Nucleus accumbens (tissue), 56 donors: ENCODE results near the gene ALX1.

Experiments used
- DNase-seq, 56 donors: peaks; one replicate each; lab custom pipeline; 2025; lab: John Stamatoyannopoulos, UW

Gene ALX1

DNA sequence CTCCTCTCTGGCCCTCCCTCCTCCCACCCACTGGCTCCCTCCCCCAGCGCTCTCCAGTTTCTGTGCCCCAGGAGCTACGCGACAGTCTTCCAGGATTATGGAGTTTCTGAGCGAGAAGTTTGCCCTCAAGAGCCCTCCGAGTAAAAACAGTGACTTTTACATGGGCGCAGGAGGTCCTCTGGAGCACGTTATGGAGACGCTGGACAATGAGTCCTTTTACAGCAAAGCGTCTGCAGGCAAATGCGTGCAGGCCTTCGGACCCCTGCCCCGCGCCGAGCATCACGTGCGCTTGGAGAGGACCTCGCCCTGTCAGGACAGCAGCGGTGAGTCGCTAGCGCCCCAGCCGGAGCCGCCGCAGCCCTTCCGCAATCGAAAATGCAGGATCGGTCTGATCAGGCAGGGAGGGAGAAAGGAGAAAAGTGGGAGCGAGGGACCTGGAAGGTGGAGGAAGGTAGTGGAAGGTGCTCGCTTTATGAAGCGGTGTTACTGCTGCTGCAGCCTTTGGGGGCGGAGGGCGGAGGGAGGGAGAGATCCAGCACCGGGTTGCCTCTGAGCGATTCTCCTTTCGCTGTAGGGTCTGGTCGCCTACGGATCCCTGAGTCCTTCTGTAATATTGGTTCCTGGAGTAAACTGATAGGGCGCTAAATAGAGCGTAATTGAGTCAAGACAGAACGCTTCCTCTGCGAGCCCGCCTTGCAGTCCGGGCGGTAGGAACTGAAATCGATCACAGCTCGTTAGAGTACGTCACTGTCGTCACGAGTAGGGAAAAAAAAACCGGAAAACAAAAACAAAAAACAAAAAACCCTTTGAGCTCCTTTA lies at the start of gene ALX1:
Gene ALX1, plus strand, starts transcription at position 56 of the 819 bp plus-strand sequence. Its CDS starts 42 bp downstream, at position 98.
- no peak for DNase-seq

DNA sequence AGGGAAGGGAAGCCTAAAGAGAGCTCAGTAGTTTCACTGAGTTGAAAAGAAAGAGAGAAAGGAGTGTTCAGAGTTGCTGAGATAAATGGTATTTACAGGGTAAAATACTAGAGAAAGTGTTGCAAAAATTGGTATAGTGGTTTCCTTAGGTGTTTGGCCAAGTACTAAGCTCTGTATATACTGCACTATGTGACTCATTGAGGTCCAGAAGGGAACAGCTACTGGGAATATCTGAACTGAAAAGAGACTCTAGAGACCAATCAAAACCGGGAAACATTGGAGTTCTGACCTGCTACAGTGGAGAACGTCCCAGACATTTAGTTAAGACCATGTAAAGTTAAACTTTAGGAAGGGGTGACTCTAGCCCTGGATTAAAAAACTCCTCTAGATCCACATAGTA lies 42.7 kb upstream of the ALX1 start:
- DNase-seq: no peak

DNA sequence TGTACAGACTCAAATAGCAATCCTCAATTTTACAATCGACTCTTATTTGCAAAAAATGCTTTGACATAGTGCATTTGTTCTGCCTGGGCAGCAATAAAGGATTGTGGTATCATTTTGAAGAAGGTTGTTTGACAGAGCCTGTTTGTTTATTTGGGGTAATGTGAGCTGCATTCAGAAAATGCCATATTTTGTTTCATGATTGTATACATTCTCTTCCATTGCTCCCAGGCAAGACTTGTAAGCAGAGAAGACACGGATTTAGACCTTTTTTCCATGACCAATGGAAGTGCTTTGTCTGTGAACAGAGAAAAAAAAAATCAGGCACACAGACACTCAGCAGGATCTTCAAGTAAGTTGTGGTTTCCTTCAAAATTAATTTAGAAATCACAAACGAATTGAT lies 35.5 kb upstream of the ALX1 start:
- no peak for DNase-seq

DNA sequence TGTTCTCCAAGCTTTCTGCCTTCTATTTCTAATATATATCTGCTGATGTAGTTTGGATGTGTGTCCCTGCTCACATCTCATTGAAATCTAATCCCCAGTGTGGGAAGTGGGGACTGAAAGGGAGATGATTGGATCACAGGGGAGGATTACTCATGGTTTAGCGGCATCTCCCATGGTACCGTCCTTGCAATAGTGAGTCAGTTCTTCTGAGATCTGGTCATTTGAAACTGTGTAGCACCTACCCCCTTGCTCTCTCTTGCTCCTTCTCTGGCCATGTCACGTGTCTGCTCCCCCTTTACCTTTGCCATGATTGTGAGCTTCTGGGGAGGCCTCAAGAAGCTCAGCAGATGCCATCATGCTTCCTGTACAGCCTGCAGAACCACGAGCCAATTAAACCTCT lies 26.2 kb upstream of the ALX1 start:
- no peak for DNase-seq

DNA sequence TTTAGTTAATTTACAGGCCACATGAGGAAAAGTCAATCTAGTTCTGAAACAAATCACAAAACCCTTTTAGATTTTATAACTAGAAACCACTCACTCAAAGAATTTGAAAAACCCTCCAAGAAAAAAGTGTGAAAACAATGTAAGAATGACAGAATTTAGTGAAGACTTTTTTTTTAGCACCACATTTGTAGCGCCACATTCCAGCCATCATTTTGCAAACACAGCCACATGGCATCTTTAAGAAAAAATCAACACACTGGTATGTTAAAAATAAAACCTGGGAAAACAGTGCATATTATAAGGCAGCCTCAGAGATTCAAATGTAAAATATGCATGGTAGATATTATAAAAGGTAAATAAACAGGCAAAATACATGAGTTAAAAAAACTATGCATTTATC lies 22.3 kb upstream of the ALX1 start:
- no peak for DNase-seq

DNA sequence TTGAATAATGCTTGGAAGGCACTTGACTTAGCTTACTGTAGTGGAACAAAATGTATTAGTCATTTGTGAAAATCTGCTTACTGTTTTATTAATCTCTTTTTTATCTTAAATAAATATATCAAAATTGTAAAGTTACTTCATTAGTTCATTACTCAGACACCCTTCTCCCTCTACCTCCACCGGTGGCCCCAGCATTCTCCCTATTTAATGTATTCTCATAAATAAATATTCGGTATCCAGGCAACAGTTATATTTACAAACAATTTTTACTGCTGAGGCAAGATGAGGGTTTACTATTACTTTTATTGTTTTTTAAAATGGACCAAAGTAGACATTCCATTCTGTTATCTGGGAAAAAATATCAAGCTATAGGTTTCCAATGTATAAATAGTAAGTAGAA lies 19.6 kb upstream of the ALX1 start:
- no peak for DNase-seq

DNA sequence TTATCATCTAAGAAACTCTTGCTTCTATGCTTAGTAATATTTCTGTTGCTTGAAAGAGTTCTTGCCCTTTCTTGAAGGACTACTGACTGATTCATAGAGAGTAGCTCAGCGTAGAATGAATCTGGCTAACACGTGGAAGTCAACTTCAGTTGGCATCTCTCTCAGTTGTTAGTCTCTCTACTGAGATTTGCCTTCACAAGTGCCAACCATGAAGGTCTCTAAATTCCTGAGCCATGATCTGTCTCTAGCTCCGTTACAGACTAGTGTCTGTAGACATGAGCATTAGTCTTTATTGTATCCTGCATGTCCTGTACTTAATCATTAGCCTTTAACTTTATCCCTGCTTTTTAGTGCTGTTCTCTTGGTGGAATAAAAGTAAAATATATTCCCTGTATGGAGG lies 19.1 kb upstream of the ALX1 start:
- DNase-seq: no peak

DNA sequence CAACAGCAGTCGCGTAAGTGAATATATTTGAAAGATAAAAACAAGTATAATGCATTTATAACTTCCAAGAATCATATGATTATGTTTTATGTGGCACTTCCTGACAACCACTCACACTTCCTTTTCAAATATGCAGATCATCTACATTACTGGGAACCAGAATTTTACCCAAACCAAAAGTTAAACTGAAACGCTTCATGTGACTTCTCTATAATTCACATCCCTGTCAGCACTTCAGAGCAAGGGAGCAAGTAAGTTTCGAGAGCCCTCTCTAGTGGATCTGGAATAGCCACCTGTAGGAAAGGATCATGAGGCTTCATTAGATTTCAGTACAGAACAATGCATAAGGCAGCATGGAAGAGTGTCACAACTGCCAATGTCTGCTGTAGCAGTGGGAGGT lies 13.7 kb upstream of the ALX1 start:
- no peak for DNase-seq

DNA sequence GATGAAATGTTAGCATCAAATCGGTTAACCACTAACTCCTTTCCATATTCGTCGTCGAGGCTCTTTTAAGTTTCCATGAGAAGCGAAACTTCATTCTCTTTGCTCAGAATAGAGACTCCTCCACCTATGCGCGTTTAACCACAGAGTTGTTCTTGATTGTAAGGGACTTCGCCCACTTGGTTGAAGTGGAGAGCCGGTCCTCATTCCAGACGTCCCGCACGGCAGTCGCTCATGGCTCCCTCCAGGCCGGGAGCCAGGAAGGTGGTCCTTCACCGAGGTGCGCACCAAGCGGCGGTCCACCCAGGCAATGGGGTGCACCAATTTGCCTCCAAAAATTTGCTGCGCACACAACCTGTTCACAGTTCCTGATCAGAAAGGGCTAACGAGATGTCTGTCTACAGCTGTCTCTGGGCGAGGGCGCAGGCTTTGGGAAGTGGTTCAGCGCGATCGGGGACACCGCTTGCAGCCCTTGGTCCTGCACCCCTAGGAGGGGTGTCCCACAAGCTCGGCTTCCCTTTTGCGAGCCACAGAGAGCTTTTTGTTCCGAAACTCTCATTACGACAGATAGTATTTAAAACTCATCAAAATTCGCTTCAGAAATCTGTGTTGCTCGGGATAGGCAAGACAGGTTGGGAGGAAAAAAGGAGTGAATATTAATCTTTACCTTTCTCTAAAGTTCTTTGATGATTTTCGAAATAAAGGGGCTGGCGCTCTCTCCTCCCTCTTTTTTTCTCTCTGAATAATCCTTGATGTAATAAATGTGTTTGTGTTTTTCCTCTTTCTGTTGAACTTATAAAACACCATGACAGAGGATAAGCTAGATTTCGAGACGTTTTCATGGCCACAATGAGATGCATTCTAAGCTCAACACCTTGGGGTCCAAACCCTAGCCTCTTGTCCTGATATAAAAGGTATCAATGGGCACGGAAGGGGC lies 6.4 kb upstream of the ALX1 start:
- DNase-seq: no peak

DNA sequence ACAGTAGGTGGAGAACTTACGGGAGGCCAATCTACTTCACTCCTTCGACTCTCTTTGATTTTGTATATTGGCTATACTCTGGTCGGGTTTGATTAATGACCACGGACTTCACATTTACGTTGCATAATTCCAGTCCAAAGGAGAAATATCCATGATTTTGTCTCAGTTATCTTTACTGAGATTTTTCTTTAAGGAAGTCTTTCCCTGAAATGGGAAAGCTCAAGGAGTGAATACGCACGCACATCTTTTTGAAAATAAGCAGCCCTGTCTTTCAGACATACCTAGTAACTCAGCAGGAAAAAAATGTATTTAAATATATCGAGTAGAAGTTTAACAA lies 5.7 kb upstream of the ALX1 start:
- DNase-seq: no peak

DNA sequence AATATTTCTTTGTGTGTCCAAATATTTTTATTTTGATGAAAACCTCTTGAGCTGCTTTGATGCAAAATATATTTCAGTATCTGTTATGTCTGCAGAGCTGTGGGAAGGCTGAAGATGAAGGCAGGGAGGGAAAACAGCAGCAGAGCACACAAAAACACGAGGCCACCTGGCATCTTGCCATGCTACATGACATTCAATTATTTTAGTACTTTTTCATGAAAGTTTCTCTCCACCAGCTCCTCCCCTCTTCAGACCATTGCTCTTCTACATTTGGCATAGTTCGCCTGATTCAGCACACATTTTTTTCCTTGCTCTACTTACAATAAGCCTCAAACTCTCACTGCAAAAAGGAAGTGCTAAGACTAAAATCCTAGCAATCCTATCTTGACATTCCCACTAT lies 4.6 kb upstream of the ALX1 start:
- no peak for DNase-seq

DNA sequence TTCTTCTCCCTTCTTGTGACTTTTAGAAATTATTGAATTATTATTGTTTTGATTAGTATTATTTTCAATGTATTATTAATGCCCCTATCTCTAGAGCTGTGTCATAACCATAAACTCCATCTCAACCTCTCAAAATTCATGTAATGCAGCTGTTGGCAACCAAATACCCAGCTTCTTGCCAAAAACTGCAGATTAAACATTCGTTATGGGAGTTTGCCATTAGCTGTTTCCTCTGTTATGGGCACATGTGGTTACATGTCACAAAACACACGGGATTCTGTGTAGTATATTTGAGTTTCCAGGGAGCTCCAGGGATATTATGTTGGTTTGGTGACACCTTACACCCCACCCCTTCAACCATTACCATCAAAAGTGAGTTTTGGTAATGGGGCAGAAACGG lies 2.8 kb upstream of the ALX1 start:
- DNase-seq: no peak

DNA sequence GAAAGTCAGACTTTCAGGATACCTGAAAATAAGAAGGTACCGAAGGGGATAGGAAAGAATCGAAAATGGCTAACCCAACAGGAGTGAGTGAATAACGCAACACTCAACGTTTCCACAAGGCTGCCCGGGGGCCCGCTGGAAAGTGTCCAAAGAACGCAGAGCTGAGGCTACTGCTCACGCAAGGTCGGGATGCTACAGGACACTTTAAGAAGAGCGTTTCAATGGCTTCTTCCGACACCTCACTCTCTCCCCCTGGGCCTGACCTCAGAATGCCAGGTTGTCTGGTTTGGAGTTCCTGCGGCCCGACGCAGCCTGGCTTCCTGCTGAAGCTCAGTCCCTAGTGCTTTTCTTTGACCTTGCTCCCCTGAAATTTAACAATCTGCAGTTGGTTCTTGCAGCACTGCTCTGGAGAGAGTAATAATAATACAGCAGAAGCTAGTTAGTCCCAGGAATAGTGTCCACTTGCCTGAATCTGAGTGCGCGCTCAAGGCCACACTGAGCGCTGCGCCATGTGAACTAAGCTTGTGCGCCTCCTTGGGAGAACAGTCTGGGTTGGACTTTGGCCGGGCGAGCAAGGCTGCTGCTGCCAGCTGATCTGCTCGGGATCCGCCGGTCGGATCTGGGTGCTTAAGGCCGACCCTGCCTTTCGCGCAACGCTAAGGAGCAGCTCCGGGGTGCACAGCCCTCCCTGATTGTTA lies 2.0 kb upstream of the ALX1 start:
- DNase-seq: no peak

DNA sequence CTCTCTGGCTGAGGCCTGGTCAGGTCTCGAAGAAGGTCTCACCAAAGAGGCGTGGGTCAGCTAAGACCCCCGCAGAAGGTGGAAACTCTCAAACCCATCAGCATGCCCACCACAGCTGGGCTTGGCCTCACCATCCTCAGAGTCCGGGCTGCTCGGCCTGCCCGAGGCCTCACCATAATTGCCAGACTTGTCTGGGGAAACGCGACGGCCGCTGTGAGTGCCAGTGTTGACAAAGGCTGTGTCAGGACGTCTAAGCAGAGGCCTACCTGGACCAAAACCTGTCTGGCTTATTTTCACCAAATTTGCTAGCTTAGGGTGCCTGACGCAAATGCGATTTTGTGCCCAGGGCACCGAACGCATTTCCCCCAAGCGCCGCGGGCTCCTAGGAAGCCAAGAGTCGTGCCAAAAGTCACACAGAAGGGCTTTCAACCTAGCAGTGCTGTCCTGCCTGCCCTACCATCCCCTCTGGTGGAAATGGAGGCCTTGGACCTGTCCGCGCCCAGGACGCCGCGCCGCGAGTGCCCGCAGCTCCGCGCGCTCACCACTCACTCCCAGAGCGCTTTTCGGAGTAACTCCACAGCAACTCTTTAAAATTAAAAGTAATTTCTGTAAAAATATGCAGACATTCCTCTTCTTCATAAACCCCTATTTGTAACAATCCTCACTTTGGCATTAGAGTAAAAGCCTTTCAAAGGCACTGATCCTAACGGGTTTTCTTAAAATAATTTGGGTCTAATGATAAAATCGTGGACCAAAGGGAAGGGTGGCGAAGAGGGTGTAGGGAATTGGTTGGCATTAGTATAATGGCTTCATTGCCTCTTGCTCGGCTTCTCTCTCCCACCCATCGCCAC lies 1.2 kb upstream of the ALX1 start:
- no peak for DNase-seq

DNA sequence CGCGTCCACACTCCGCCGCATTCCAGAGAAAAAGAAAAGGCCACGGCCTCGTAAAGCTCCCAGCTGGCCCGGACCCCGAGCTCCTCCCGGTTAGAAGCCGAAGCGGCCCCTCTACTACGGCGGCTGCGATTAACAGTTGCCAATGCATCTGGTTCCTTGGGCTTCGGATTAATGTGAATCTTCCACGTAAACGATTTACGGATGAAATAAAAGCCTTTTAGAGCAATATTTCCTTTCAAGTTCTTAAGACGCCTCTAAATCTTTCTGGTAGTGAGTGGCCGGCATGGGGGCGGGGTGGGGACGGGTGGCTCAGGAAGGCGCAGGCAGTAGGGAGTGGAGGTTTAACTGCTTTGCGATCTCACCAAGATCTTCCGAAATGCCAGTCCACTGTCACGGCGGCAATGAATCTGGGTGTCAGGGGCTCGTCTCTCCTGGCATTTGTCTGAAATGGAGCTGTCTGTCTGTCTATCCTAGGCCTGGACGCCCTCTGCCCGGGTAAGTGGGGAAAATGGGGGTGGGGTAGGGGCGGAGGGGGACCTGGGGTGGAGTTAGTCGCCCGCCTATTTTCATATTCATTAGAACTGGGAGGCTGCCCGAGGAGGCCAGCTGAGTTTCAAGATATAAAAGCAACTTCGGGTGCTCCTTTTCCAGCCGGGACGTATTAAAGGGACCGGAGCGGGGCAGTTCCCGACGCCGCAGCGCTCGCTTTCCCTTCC lies 413 bp upstream of the ALX1 start:
- no peak for DNase-seq

DNA sequence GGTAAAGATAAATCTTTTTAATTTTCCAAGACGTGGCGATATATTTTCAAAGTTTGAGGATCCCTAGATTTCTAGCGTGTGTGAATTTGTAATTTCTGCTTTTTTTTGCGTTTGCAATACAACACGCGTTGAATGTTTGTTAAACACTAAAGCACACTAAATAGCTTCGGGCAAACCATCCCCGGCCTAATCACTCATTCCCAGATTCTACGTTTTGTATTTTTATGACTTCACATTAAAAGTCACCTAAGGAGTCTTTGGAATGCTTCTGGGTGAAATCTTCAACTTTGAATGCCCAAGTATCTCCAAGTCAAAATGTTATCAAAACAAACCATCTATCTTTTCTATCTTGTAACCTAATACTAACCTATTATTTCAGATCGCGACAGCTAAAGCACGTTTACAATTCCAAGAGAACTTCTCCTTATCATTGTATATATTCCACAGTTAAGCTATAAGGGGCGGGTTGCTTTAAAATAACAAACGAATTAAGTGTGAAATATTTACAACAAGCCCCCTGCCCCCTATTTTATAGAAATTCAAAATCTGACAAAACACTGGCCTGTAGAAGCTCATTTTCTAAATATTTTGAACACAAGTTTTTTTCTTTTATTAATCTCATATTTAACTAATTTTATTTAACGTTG lies 1.1 kb downstream of the ALX1 start:
- no peak for DNase-seq

DNA sequence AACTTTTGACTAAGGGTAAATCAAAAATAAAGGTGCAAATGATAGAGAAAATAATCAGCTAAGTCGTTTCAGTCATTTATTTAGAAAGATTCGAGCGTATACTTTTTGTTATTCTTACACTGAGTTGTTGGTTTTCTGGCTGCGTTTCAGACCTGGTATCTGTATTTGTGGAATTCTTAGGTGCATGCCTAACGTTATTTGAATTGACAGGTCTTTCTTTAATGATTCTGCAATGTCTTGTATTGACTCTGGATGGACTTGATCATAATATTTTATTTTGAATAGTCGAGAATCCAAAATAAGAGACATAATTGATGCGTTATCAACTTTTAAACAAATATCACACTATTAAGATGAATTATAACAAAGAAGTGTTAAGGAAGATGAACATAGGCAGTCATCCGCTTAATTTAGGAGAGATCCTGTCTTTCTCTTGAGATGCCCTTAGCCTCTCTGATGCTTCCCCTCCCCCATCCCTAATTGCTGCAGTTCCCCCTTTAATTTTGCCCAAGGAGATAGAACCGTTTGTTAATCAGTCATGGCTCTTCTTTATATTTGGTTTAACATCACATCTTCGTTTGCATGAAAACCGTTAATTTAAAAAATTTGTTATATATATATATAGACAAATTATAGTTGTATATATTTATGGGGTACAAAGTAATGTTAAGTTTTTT lies 1.8 kb downstream of the ALX1 start:
- no peak for DNase-seq

DNA sequence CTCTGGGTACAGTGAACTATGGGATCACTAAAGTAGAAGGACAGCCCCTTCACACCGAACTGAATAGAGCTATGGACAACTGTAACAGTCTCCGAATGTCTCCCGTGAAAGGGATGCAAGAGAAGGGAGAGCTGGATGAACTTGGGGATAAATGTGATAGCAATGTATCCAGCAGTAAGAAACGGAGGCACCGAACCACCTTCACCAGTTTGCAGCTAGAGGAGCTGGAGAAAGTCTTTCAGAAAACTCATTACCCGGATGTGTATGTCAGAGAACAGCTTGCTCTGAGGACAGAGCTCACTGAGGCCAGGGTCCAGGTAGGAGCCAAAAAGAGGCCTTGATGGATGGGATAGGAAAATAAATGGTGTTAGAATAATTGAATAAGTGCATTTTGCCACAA lies 3.5 kb downstream of the ALX1 start:
- no peak for DNase-seq

DNA sequence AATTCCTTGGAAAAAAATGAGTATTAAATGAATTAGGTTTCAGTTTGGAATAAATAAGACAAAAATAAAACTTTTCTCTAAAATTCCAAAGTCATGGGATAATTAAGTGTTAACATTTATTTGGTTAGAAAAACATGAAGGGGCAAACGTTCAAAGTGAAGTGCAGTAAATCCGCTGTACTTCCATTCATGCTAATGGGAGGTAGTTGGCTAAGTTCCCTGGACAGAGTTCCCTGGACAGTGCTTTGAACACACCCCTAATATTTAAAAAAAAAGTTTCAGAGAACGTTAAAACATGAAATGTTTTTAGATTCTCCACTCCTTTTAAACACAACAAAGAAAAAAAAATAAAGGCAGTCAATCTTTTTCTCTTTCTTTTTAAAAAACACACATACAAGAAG lies 16.3 kb downstream of the ALX1 start:
- DNase-seq: no peak
